ENCODE measurements around the gene LRCH1. TPM values are rescaled to one million over a fixed set of nuclear protein-coding genes. Genes with fewer than 3 reads are reported as not detected.

Gene LRCH1
- total and polyA plus RNA-seq, 2 of the 4 experiments (the other 2 are of a cell fraction): 7.0 to 8.8 TPM

GRCh38 chr13:46521486-46521885 lies 31.5 kb upstream of the LRCH1 start:
- ChIA-PET CTCF (no interaction called here), POLR2A (ENCODE audit: unreplicated experiment) (no interaction called here)
- Histone ChIP-seq H3K9me3 (ENCODE audit: control insufficient read depth, insufficient read depth, low read length) (peaks cover 8% of the 10 kb centered on the region), H2BK120ac (ENCODE audit: low read depth, low read length) (no peak overlapping the region), H3K36me3 (ENCODE audit: control insufficient read depth, insufficient read depth, low read length) (no peaks in the 10 kb centered on the region), H3K9ac (ENCODE audit: low read depth, low read length) (no peak overlapping the region), H4K5ac (ENCODE audit: low read depth, low read length) (no peak overlapping the region), H3K56ac (ENCODE audit: extremely low read depth, insufficient read depth, low read length) (no peak overlapping the region), H4K8ac (ENCODE audit: low read depth in 2 of 2, low read length in 2 of 2) (no peak overlapping the region), H3K27me3 (ENCODE audit: control insufficient read depth, insufficient read depth, low read length) (peaks cover 36% of the 10 kb centered on the region), H2AFZ (replicated peaks; ENCODE audit: low read length, poor library complexity) (no peak overlapping the region), H4K20me1 (ENCODE audit: insufficient read depth, low read length) (no peaks in the 10 kb centered on the region), H3K14ac (replicated peaks; ENCODE audit: low read depth, low read length) (no peak overlapping the region), H4K91ac (ENCODE audit: insufficient read depth, low read depth, low read length) (no peak overlapping the region), H3K27ac (ENCODE audit: insufficient read depth, low read length) (no peak overlapping the region), H3K4me1 (ENCODE audit: control insufficient read depth, insufficient read depth, low read length) (no peaks in the 10 kb centered on the region), H3K18ac (ENCODE audit: low read depth, low read length) (no peak overlapping the region), H3K23ac (ENCODE audit: low read depth, low read length) (no peak overlapping the region), H2AK9ac (replicated peaks; ENCODE audit: low read depth, low read length, poor library complexity) (no peak overlapping the region), H2AK5ac (ENCODE audit: low read depth, low read length) (no peak overlapping the region), H3K4me3 (ENCODE audit: insufficient read depth, low read depth, low read length) (no peak overlapping the region), H2BK5ac (ENCODE audit: low read depth, low read length, poor library complexity, severe bottlenecking) (no peak overlapping the region), H3K79me1 (ENCODE audit: low read depth in 1 of 2, low read length in 2 of 2) (no peaks in the 10 kb centered on the region), H3K4me2 (ENCODE audit: low read depth, low read length) (no peak overlapping the region), H2BK15ac (ENCODE audit: low read depth, low read length) (no peak overlapping the region), H2BK20ac (ENCODE audit: low read depth, low read length) (no peak overlapping the region), H3K9me1 (ENCODE audit: insufficient read depth, low read length) (no peaks in the 10 kb centered on the region), H3K4ac (ENCODE audit: low read depth, low read length) (no peak overlapping the region)
- DNase-seq: no peak
- no TSS peak for BruUV-seq (replicated peaks)
- in situ Hi-C loops (cut with MboI; ENCODE audit: low sequenced_read_pairs) (no loop called here), dilution Hi-C loops (cut with HindIII; ENCODE audit: low sequenced_read_pairs, unreplicated experiment) (no loop called here), intact Hi-C loops (cut with micrococcal nuclease) (no loop called here)
- ATAC-seq (ENCODE audit: low read depth): no peak
- WGBS, 2 experiments (ENCODE audit: extremely low coverage in 2 of 2, insufficient read length in 1 of 2): no CpG with 5 or more reads among the region's 3 CpGs
- no peak for TF ChIP-seq USF2 (IDR thresholded peaks at IDR 0.05; ENCODE audit: low read depth, low read length)
- no peak for TF ChIP-seq MAFK (IDR thresholded peaks at IDR 0.05; ENCODE audit: low read depth, low read length)
- no peak for TF ChIP-seq BHLHE40 (IDR thresholded peaks at IDR 0.05; ENCODE audit: low read depth, low read length)
- no peak for TF ChIP-seq RFX5 (IDR thresholded peaks at IDR 0.05; ENCODE audit: low read depth, low read length)
- no peak for TF ChIP-seq MXI1 (IDR thresholded peaks at IDR 0.05; ENCODE audit: borderline replicate concordance, low read depth, low read length)
- TF ChIP-seq CTCF (conservative IDR thresholded peaks at IDR 0.05; ENCODE audit: low read depth, low read length): no peak
- TF ChIP-seq FOS (IDR thresholded peaks at IDR 0.05; ENCODE audit: low read depth, low read length): no peak
- no peak for TF ChIP-seq NFE2L2 (IDR thresholded peaks at IDR 0.05; ENCODE audit: low read depth, low read length)
- TF ChIP-seq CEBPB (IDR thresholded peaks at IDR 0.05; ENCODE audit: low read depth, low read length): no peak
- TF ChIP-seq MAZ (IDR thresholded peaks at IDR 0.05; ENCODE audit: borderline replicate concordance, low read depth, low read length): no peak
- no peak for TF ChIP-seq CHD1 (IDR thresholded peaks at IDR 0.05; ENCODE audit: low read depth, low read length)
- no peak for TF ChIP-seq RCOR1 (IDR thresholded peaks at IDR 0.05; ENCODE audit: insufficient replicate concordance, low read length)
- no peak for TF ChIP-seq POLR2A (IDR thresholded peaks at IDR 0.05; ENCODE audit: low read depth, low read length)
- no peak for TF ChIP-seq SMC3 (IDR thresholded peaks at IDR 0.05; ENCODE audit: low read depth, low read length)
- no peak for TF ChIP-seq ELK1 (IDR thresholded peaks at IDR 0.05; ENCODE audit: borderline replicate concordance, low read depth, low read length)
- TF ChIP-seq RAD21 (IDR thresholded peaks at IDR 0.05; ENCODE audit: low read length): no peak
